ENCODE results near the gene FAM181A. TPM values are rescaled to one million over a fixed set of nuclear protein-coding genes. Genes with fewer than 3 reads are reported as not detected.

The FAM181A gene
- total RNA-seq, 1 experiment from 2014 or later: not detected

- no peaks in the 10 kb centered on the region for H3K9me3 Mint-ChIP-seq
- Histone ChIP-seq H2BK120ac (ENCODE audit: low read depth, low read length, poor library complexity, severe bottlenecking) (no peak overlapping the region), H3K23ac (ENCODE audit: insufficient read length, low read depth, low read length) (no peak overlapping the region), H2BK20ac (ENCODE audit: low read depth, low read length, poor library complexity, severe bottlenecking) (no peak overlapping the region), H3K4ac (ENCODE audit: low read depth, low read length) (no peak overlapping the region), H3K23me2 (ENCODE audit: insufficient read length, low read depth, low read length, poor library complexity, severe bottlenecking) (no peaks in the 10 kb centered on the region), H4K5ac (ENCODE audit: insufficient read length, low read depth, low read length) (no peak overlapping the region), H3K79me1 (ENCODE audit: insufficient read depth, low read depth, low read length, poor library complexity, severe bottlenecking) (no peaks in the 10 kb centered on the region), H3K18ac (ENCODE audit: insufficient read length, low read depth, low read length) (no peak overlapping the region), H2BK12ac (ENCODE audit: insufficient read length, low read depth, low read length) (no peak overlapping the region), H3K79me2 (ENCODE audit: insufficient read depth, low read length) (no peaks in the 10 kb centered on the region), H4K91ac (ENCODE audit: insufficient read length, low read depth, low read length) (no peak overlapping the region), H3K14ac (ENCODE audit: insufficient read depth, low read length) (no peak overlapping the region), H3T11ph (ENCODE audit: low read length) (no peak overlapping the region), H4K20me1 (ENCODE audit: control insufficient read depth, insufficient read depth, insufficient read length) (no peaks in the 10 kb centered on the region), H2AFZ (ENCODE audit: low read length) (no peak overlapping the region), H3K4me2 (ENCODE audit: insufficient read depth, insufficient read length, low read length) (no peak overlapping the region), H3K4me1 (ENCODE audit: insufficient read depth, low read length) (no peaks in the 10 kb centered on the region; the same call in 1 of the 2 replicates), H3K56ac (ENCODE audit: insufficient read length, low read depth, low read length) (no peak overlapping the region), H2BK15ac (ENCODE audit: low read depth, low read length) (no peak overlapping the region), H3K9me3 (ENCODE audit: control insufficient read depth, low read depth, low read length) (no peaks in the 10 kb centered on the region), H3K27ac (ENCODE audit: insufficient read length, low read depth, low read length) (no peak overlapping the region), H2BK5ac (ENCODE audit: insufficient read length, low read length) (no peak overlapping the region), H3K9ac (ENCODE audit: extremely low read depth, insufficient read length, low read length) (no peak overlapping the region), H3K27me3 (ENCODE audit: insufficient read depth, low read length) (no peaks in the 10 kb centered on the region), H2AK5ac (ENCODE audit: insufficient read length, low read length) (no peak overlapping the region), H4K8ac (replicated peaks; ENCODE audit: insufficient read length, low read depth, low read length) (no peak overlapping the region)
- DNase-seq: peak; percentile 82
- TF ChIP-seq CTCF (conservative IDR thresholded peaks at IDR 0.05): peak; percentile 97
- H3K4me1 Mint-ChIP-seq: peaks cover 42 to 47% of the 10 kb centered on the region in 2 experiments
- peak overlapping the region in 1 of 3 experiments; percentile 48; a peak in 1 of 7 replicates for H3K27ac Mint-ChIP-seq
- peaks cover 6% of the 10 kb centered on the region for H3K27me3 Mint-ChIP-seq (ENCODE audit: low read depth)
- H3K4me3 Mint-ChIP-seq: peak overlapping the region in 1 of 2 experiments; percentile 23; a peak in 1 of 5 replicates
- no CpG with 5 or more reads among the region's 13 CpGs for WGBS (ENCODE audit: extremely low coverage, insufficient read length, low lambda C conversion rate)
- H3K36me3 Mint-ChIP-seq (ENCODE audit: insufficient read depth in 1 of 3, low read depth in 3 of 3): no peaks in the 10 kb centered on the region
These were observed 34.1 kb upstream of the FAM181A start for GRCh38 chr14:93892923-93893558.

Measured in H9 (cell line).